T-helper 9 cell (primary cell): Measurements from ENCODE around the gene PDZRN4.
"Not testable (repeated sequence)": the region's sequence is repeated elsewhere in the genome, so short reads cannot be mapped to it uniquely, and the experiment has no call there.

Source experiments
- DNase-seq: peaks from one replicate; pipeline ENCODE4 v3.0.0-alpha.2; 2020

The PDZRN4 gene

DNA sequence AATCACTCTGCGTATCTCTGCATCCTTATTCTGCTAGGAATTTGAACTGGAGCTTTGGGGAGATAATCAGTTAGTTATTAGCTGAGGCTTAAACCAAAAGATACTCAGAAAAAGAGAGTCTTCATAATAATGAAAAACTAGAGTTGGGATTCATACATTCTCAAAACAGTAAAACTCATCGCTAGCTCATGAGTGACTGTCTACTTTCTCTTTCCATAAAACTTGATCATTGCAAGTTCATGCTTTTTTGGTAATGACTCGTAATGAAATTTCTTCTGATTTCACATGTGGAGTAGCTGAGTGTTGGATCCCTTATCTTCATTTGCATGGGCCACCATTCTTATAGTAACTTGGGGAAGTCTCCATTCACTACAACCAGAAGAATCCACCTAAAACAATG lies 397.7 kb downstream of the PDZRN4 start:
- no peak for DNase-seq

DNA sequence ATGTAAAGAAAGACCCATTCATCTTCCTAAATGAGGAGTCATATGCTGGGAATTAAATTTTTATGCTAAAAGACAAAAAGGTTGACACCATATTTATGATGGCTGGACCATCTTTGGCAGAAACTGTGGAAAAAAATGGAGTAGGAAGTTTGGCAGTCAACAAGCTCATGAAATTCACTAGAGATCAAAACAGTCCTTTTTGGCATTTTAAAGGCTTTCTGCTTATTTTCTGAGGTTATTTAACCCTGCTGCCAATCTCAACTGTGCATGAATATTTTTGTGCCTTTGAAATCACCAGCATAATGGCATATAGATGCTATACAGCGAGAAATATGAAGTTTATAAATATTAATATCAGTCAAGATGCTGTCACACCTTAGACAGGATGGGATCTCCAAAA lies 399.5 kb downstream of the PDZRN4 start:
- DNase-seq, result no peak

DNA sequence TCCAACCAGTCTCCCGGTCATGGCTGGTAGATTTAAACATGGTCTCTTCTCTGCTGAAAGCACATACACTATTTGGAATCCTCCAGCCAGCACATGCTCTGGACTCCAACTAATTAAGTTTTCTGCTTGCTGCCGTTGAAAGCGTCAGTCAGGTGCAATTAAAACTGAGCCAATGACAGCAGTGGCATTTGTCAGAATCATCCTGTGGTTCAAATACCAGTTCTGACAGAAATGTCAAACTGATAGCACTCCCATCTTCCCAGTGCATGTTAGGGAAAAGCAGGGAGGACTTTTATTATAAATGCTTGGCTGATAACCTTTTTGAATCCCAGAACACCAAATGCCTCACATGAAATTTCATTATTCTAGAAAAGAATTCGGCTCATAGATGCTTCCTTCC lies 401.8 kb downstream of the PDZRN4 start:
- no peak for DNase-seq

DNA sequence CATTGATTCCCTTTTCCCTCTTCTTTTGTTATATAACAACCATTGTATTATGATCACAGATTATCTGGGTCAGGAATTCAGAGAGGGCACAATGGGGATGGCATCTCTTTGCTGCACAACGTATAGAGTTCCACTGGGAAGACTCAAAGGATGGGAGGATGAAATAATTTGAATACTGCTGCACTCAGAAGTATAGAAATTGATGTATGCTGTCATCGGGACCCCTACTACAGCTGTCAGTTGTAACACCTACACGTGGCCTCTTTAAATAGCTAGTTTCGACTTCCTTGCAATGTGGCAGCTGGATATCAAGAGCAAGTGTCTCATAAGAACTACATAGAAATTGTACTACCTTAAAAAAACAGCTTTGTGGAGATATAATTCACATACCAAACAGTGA lies 408.1 kb downstream of the PDZRN4 start:
- DNase-seq, result no peak

DNA sequence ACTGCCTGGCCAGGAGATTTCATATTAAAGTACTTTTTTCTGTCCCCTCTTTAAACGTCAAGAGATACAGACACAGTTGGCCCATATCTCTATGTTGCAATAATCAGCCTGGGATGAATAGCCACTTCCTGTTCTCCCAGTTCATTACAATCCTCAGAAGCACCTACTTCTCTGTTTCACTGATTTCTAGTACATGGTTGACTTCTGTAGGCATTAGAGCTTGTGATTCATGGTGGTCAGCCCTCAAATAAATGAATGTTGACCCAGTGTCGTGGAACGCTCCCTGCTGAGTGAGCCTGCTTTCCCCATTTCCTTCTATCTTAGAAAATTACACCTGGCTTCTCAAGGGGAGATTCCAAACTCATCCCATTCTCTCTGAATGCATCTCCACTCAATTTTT lies 416.7 kb downstream of the PDZRN4 start:
- DNase-seq, result no peak

DNA sequence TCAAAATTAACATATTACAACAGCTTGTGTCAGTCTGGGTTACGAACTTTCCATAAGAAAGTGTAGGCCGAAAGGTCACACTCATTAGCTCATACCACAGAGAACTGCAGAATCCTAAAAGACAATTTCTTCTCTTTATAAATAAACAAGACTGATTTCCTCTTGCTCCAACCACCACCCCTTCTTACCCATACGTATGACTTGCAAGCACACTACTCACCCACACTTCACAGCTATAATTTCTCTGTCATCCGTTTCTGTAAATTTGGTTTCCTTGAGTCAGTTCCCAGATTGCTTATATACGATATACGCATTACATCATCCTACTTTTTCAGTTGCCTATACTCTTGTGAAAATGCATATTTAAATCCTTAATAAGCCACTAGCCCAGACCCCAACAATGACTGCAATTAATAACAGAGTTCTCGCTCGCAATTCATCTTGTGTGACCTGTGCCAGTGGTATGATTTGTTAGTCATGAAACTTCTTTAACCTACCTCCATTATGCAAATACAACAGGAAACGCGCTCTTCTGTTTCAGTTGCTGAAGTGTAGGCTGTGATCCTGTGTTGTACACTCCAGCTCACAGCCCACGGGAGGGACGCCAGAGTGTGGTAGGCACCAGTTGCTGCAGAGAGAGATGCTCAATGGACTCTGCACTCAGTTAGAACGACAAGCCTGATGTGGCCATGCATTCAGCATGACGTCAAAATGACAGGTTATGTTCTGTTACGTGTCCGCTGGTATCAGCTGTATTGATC lies 417.6 kb downstream of the PDZRN4 start:
- DNase-seq, result no peak

DNA sequence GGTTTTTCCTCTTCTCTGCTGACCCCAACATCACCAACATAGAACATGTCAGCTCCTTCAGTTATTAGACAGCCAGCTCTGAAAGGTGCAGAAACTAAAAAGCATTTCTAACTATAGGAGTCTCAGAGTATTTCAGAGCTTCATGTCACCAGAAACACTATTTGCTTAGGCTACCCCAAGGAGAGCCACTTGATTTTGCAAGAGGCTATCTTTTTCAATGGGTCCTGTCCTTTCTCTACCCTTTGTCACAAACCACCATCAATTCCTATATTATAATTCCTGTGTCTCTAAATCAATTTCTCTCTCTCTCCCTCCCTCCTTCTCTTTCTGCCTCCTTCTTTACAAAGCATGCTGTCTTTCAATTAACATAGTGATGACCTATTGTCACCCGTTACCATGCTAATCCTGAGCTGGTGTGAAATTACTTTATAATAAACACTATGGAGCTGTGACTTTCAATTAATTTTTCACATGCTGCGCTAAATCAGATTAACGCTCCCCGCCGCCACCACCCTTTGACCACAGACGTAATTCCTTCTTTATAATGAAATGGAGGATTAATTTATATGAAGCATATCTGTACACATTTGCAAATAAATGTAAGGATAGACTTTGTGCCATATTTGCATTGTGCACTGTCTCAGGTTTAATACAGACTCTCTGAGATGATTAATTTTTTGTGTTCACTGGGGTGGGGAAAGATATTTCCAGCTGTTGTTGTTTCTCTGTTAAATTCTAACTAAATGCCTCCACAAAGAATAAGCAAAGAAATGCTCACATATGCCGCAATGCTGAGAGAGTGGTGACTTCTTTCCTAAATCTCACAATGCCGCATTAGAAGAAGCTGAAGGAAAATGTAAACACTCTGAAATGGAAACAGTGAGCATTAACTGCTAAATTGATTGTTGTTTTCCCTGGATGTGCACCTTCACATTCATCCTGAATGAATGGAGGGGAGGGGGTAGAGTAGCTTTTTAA lies 418.6 kb downstream of the PDZRN4 start:
- no peak for DNase-seq

DNA sequence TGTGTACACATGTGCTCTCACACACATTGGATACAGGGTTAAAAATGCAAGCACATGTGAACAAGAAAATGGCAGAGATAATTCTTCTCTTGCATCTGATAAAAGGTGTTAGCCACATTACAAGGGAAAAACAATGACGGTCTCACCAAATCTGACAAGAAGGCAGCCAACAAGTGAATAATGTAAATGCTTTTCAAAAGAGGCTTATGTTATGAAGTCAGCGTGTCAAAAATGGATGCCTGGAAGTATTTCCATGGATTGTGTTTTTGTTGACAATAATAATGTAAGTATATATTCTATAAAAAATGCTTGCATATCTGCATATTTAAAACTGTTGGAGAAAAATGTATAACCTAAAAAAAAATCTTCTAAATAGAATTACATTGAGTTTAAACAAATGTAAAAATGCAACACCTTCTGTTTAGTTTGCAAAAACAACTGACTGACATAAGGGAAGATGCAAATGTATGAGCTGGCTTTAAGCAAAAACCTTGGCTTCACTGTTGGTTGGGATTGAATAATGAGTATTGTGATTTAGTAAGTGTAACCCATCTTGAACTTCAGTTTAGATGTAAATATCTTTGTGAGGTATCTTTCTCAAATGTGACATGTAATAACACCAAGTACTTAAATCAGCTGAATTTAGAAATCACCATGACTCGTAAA lies 424.9 kb downstream of the PDZRN4 start:
- no peak for DNase-seq

DNA sequence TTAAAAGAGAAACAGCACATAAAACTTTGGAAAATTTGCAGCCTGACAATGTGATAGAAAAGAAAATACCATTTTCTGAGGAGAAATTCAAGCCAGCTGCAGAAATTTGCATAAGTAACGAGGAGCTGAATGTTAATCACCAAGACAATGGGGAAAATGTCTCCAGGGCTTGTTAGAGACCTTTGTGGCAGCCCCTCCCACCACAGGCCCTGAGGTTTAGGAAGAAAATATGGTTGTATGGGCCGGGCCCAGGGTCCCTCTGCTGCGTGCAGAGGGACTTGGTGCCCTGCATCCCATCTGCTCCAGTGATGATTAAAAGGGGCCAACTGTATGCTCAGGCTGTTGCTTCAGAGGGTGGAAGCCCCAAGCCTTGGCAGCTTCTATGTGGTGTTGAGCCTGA lies 427.1 kb downstream of the PDZRN4 start:
- DNase-seq, result not testable (repeated sequence)

DNA sequence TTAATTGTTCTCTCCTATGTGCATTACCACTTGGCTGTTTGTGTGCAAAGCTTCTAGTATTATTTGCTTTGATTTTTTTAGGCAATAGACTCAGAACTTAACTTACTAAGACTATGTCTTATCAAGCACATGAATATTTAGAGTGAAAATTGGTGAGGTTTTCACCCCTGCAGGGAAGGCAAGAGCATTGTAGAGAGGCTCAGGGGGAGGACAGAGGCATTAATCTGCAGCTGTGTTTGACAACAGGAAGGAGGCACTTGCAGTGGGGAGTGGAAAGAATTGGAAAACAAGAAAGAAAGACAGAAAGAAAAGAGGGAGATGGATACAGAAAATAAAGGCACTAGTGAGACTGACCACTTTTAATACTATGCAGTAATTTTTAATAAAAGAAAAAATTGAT lies 431.6 kb downstream of the PDZRN4 start:
- DNase-seq, result no peak

DNA sequence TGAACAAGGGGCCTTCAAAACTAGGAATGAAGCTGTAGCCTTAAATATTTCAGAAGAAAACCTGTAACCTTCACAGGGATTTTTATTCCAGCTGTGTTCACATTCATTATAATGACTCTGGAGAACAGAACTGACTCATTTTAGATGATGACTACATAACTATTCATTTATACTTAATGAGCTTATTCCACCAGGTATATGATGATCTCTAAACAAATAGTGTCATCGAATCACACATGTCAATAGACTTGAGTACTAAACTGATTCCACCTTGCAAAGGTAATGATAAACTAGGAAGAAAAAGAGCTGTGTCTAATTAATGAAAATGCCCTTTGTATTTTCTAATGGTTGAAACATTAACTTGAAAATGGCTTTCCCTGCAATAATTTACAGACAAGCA lies 433.2 kb downstream of the PDZRN4 start:
- no peak for DNase-seq
